ENCODE results near the gene SOX12.
"Not testable (repeated sequence)": the region's sequence is repeated elsewhere in the genome, so short reads cannot be mapped to it uniquely, and the experiment has no call there.

The SOX12 gene

DNA sequence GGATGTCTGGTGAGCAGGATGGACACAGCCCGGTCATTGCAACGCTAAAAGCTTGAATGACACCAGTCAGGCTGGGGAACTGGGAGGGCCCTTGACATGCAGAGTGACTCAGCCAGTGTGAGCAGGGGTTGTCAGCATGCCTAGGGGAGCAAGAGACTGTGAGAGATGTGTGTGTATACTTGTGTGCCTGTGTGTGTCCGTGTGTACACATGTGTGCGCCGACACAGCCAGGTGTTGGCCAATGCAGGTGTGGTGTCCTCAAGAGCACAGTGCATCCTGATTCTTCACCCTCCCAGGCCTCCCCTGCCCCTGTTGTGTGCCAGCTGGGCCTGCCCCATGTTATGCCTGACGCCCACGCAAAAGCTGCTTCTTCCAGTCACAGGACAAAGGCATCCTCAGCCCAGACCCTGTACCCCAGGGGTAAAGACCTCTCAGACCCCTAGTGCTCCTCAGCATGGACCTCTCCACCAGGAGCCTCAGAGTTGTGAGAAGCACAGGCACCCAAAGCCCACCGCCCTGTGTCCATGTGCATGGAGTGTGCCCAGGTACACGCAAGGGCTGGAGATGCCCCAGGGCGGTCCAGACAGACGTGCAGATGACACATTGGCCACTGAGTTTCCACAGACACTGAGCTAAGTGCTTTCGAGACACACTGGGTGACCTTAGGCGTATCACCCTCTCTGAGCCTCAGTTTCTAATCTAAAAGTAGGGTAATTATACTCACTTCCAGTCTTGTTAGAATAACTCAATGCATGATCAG, 38.1 kb downstream of the SOX12 start:
- DNase-seq, result no peak

DNA sequence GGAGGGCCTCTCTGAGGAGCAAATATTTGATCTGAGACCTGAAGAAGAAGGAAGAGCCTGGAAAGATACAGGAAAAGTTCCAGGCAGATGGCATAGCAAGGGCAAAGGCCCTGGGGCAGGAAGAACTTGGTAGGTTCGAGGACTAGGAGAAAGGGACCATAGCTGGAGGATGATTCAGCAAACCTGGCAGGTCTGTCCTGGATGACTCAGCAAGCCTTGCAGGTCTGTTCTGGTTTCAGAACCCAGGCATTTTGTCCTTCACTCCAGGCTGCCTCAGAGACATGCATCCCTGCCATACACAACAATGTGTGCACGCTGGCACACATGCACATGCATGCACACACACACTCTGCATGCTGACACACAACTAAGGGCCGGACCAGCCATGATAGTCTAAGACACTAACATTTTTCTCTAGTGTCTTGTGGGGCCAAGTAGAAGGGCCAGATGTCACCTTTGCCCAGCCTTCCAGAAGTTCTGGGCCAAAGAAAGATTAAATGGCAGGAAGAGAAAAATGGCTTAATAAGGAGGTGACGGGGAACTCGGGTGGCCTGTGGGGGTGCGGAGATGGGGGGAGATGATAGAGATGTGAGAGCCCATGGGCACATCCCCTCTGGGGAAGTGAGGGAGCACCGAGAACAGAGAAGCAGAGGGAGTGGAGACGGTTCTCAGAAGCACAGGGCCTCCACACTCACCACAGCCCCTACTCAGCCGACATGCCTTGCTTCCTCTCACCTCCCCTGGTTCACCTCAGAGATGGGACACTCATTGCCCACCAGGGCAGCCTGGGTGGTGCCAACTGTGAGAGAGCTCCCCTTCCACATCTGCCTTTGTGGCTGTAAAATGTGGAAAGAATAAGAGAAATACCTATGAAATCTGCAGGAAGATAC, 39.8 kb downstream of the SOX12 start:
- no peak for DNase-seq

DNA sequence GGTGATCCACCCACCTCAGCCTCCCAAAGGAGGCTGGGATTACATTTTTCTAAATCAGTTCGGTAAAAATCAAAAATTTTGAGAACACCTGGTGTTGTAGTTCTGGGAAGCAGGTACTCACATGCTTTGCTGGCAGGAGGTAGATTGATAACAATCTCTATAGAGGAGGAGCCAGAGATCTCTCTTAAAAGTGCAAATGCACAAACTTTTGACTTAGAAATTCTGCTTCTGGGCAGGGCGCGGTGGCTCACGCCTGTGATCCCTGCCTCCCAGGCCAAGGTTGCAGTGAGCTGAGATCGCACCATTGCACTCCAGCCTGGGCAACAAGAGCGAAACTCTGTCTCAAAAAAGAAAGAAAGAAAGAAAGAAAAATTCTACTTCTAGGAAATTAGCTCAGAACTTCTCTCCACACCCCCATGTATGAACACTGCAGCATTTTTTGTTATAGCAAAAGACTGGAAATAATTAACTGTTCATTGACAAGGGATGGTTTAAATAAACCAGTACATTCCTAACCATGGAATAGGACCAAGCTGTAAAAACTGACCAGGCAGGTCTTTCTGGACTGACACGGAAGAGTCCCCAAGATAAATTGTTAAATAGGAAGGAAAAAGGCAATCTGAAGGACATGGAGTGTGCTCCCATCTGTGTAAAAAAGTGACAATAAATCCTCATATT, 40.8 kb downstream of the SOX12 start:
- peak; percentile 38 for DNase-seq

DNA sequence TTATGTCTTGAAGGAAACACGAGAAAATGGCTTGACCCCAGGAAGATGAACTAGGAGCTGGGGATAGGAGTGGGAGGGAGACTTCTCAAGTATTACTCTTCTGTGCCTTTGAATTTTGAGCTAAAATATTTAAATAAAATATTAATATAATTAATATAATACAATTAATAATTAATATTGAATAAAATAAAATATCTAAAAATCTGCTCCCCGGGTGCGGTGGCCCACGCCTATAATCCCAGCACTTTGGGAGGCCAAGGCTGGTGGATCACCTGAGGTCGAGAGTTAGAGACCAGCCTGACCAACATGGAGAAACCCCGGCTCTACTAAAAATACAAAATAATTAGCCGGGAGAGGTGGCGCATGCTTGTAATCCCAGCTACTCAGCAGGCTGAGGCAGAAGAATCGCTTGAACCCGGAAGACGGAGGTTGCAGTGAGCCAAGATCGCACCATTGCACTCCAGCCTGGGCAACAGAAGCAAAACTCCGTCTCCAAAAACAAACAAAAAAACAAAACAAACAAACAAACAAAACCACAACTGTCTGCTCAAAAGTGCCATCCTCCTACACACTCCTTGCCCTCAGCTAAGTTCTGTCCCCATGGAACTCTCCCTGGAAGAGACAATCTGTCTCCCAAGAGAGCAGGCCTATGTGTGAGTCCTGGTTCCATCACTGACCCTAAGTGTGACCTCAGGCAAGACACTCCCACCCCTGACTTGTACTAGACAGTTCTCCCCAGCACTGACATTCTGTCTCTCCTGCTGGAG, 41.5 kb downstream of the SOX12 start:
- DNase-seq, result no peak

DNA sequence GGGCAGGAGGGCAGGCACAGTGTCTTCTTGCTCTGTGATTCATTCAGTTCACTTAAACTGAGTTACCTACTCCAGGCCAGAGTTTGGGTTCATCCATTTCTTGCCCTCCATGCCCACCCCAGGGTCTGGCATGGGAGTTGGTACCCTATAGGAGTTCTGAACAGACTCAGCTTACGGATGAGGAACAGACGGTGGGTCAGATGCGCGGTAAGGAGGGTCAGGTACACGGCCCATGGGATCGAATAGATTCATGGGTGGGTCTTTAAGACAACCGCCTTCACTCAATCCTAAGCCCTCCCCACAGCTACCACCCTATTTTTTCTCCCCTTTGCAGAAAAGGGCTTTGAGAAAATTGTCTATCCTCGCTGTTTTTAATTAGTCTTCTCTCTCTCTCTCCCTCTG, 42.1 kb downstream of the SOX12 start:
- DNase-seq, result peak; percentile 39

DNA sequence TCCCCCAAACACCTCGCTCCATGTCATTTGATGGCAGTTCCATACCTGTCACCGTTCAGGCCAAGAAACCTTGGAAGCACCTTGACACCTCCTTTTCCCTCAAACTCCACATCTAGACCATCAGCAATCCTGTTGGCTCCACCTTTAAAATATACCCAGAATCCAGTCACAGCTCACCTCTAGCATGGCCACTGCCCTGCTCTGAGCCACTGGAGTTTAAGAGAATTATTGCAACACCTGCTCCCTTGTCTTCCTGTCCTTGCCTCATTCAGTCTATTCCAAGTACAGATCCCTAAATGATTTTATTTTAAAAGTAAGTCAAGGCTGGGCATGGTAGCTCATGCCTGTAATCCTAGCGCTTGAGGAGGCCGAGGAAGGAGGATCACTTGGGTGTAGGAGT, 43.6 kb downstream of the SOX12 start:
- DNase-seq, result no peak

DNA sequence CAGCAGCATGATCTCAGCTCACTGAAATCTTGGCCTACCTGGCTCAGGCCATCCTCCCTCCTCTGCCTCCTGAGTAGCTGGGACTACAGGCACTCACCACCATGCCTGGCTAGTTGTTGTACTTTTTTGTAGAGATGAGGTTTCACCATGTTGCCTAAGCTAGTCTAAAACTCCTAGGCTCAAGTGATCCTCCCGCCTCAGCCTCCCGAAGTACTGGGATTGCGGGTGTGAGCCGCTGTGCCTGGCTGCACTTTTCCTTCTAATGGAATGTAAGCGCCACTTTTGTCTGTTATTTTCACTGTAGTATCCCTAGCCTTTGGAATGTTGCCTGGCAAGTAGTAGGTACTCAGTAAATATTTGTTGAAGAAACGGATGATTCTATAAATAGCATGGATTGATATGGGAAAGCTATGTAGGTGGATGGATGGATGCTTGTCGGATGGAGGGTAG, 44.8 kb downstream of the SOX12 start:
- no peak for DNase-seq

DNA sequence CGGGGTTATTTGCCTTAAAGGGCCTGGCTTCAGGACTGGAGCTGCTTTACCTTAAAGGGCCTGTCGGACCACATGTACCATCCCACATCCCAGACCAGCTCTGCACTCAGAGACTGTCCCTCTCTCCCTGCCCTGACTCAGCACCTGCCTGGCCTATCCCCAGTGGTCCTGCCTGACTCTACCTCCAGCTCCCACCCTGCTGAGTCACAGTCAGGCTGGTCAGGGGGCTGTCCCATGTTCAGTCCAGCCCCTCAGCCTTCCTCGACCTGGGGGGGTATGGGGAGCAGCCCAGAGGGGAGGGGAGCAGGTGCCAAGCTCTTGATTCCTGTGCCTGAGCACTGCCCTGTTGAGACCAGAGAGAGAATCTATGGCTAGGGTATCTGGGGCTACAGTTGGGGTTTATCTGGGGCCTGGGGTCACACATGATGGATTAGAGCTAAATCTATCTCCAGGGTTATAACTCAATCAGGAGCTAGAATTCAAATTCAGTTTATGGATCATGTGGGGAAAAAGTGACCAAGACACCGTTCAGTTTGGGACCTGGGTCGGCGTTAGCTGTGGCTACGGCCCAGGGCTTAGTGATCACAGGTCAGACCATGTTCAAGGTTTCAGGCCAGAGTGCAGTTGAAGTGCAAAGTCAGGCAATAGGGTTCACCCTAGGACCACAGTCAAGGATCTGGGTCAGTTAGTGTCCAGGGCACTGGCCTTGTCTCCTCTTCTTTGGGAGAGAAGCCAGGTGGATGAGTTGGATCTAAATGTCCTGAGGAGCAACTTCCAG, 45.8 kb downstream of the SOX12 start:
- no peak for DNase-seq

DNA sequence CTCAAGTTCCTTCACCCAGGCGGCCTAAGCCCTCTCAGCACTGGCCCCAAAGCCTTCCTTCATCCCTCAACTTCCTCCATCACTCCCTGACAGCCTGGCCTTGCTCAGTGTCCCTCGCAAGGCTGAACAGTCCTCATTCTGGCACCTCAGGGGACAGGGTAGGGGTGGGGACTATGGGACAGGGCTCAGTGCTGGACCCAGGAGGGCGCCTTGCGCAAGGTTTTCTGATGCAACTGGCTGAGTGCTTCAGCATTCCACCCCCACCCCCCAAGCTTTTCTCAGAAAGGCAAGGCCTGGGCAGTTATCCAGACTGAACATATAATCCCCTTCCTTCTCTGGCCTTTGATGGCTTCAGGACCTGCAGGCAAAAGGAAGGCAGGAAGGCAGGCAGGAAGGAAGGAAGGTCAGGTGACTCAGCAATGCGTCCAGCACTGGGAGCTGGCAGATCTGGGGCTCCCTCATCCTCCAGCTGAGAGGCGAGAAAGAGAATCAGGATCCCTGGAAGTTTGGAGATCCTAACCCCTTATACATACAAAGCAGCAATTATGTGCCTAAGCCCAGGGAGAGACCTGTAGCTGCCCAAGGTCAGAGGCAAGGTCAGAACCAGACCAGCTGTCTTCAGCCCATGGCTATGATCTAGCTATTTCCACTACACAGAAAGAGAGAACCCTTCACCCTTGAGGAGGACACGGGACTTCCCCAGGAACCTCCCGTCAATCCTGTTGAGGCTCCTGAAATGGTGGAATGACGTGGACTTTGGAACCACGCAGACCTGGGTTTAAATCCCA, 46.6 kb downstream of the SOX12 start:
- DNase-seq, result no peak

DNA sequence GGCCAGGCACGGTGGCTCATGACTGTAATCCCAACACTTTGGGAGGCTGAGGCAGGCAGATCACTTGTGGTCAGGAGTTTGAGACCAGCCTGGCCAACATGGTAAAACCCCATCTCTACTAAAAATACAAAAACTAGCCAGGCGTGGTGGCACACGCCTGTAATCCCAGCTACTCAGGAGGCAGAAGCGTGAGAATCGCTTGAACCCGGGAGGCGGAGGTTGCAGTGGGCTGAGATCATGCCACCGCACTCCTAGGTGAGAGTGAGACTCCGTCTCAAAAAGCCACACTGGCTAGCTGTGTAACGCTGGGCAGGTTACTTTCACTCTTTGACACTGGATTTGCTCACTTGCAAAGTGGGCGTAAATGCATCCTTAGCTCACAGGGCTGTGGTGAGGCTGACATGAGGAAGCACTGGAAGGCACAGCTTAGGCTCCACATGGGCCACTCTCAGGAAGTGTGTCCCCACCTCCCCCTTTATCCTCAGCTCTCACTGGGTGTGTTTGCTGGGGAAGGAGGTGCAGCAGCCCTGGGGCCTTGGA, 47.3 kb downstream of the SOX12 start:
- DNase-seq, result not testable (repeated sequence)

DNA sequence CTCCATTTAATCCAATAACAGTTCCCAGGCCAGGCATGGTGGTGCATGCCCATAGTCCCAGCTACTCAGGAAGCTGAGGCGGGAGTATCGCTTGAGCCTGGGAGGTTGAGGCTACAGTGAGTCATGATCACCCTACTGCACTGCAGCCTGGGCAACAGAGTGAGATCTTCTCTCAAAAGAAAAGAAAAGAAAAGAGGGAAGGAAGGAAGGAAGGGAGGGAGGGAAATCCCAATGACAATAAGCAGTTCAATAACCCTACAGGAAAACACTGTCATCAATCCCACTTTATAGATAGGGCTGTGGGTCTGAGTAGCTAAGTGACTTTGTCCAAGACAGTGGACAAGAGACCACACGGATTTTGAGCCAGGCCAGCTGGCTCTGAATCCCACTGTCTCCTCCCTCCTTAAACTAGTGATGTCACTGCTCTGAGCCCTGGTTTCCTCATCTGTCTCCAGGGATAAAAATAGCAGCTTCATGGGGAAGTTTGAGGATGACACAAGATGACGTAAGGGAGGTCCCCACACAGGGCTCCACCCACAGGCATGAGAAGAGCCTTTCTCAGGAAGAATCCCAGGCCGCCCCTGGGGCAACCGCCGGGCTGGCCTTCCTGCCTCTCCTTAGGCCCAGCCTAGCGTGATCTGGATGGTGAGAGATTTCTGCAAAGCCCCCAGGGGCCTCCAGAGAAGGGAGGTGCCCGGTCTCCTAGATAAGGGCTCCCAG, 48.0 kb downstream of the SOX12 start:
- no peak for DNase-seq

DNA sequence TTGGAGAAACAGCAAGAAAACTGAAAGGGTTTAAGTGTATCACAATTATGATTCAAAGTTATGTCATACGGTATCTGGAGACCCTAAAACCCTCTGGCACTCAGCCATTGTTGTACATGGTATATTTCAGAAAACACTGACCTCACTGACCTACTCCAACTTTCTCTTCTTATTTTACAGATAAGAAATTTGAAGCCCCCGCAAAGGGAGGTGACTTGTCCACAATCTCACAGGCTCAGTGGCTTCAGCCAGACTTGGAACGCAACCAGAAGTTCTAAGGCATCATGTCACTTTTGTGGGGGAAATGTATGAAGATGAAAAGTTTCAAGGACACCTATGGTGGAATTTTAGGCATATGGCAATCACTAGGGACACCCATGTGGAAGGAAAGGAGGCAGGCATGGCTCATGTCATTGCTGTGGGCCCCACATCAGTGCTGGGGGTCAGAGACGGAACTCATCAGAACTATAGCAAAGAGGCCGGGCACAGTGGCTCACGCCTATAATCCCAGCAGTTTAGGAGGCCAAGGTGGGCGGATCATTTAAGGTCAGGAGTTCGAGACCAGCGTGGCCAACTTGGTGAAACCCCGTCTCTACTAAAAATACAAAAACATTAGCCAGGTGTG, 50.0 kb downstream of the SOX12 start:
- no peak for DNase-seq

DNA sequence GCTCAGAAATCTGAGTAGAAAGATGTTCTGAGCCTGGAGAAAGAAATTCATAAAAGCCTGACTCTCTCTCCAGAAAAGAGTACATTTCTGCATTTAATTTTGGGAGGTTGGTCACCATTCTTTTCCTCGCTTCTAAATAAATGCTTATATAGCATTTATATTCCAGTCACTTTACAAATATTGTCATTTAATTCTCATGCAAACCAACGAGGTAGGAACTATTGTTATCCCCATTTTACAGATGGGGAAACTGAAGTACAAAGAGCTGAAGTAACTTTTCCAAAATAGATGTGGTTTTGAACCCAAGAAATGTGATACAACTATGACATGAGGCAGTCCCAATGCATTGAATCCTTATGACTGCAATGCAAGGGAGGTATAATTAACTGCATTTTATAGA, 50.7 kb downstream of the SOX12 start:
- no peak for DNase-seq

DNA sequence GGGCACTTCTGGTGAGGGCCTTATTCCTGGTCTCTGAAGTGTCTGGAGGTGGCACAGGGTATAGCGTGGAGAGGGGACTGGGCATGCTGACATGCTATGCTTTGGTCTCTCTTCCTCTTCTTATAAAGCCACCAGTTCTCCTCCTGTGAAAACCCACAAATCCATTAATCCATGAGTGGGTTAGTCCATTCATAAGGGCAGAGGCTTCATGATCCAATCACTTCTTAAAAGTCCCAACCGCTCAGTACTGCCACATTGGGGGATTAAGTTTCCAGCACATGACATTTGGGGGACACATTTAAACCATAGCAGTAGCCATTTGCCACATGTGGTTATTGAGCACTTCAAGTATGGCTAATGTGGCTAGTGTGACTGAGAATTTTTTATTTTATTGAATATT, 51.4 kb downstream of the SOX12 start:
- DNase-seq, result no peak

DNA sequence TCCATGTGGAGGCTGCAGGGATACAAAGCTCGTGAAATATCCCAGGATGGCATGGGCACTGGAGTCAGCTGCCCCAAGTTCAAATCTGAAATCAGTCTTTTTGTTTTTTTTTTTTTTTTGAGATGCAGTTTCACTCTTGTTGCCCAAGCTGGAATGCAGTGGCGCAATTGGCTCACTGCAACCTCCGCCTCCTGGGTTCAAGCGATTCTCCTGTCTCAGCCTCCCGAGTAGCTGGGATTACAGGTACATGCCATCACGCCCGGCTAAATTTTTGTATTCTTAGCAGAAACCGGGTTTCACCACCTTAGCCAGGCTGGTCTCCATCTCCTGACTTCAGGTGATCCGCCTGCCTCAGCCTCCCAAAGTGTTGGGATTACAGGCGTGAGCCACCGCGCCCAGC, 52.2 kb downstream of the SOX12 start:
- DNase-seq, result not testable (repeated sequence)

DNA sequence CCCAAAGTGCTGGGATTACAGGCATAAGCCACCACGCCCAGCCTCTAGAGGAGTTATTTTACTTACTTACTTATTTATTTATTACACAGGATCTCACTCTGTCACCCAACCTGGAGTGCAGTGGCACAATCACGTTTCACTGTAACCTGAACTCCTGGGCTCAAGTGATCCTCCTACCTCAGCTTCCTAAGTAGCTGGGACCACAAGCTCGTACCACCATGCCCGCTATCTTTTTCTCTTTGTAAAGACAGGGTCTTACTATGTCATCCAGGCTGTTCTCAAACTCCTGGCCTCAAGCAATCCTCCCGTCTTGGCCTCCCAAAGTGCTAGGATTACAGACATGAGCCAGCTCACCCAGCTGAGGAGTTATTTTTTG, 53.6 kb downstream of the SOX12 start:
- no peak for DNase-seq

Data from NCI-H2171 (cell line).